Testis (tissue), 2 donors: Measurements from ENCODE around the gene RNF166.

ENCODE experiments used
- POLR2A ChIP-seq: fragments of 450-650 bp; IDR thresholded peaks from one replicate; pipeline ENCODE4 v1.6.1; 2017; ENCODE audit warnings: antibody characterized with exemption, mild to moderate bottlenecking, moderate library complexity
- TF ChIP-seq, protein P1 (sequence below), 3 experiments: fragments of 450-650 bp in 2 of 3; fragments of 200-600 bp in 1 of 3; sonication (generic) in 1 of 3; IDR thresholded peaks; one replicate each; pipeline ENCODE4 v1.5.1; 2016 to 2019; ENCODE audit warnings: antibody characterized with exemption in 3 of 3, mild to moderate bottlenecking in 2 of 3, moderate library complexity in 1 of 3

- TF ChIP-seq, protein P1, sequence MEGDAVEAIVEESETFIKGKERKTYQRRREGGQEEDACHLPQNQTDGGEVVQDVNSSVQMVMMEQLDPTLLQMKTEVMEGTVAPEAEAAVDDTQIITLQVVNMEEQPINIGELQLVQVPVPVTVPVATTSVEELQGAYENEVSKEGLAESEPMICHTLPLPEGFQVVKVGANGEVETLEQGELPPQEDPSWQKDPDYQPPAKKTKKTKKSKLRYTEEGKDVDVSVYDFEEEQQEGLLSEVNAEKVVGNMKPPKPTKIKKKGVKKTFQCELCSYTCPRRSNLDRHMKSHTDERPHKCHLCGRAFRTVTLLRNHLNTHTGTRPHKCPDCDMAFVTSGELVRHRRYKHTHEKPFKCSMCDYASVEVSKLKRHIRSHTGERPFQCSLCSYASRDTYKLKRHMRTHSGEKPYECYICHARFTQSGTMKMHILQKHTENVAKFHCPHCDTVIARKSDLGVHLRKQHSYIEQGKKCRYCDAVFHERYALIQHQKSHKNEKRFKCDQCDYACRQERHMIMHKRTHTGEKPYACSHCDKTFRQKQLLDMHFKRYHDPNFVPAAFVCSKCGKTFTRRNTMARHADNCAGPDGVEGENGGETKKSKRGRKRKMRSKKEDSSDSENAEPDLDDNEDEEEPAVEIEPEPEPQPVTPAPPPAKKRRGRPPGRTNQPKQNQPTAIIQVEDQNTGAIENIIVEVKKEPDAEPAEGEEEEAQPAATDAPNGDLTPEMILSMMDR (IDR thresholded peaks at IDR 0.05): no peak
- no peak for TF ChIP-seq POLR2A
Measured at GRCh38 chr16:88736496-88736895, 30.3 kb upstream of the RNF166 start.
